SK-N-MC (cell line): Measurements from ENCODE around the gene LCN15.

Source experiments
- EZH2 ChIP-seq: fragments of 200-600 bp; sonication (generic); IDR thresholded peaks from one replicate; pipeline ENCODE4 v1.6.1; 2017; ENCODE audit warnings: antibody characterized with exemption
- POLR2AphosphoS5 ChIP-seq: IDR thresholded peaks from 2 replicates; pipeline ENCODE4 v1.6.1; 2012; ENCODE audit warnings: mild to moderate bottlenecking, low read depth, low read length, borderline replicate concordance

- TF ChIP-seq POLR2AphosphoS5 (no peak), EZH2 (no peak)
Measured at GRCh38 chr9:136769710-136770191, 5.4 kb upstream of the LCN15 start.
